ENCODE results near the gene HMX3. TPM values are rescaled to one million over a fixed set of nuclear protein-coding genes. Genes with fewer than 3 reads are reported as not detected.

The HMX3 gene
- total and polyA plus RNA-seq, 2 donors (not counting 3 experiments of a cell fraction or from before 2014, with no cell fraction given): not detected

DNA sequence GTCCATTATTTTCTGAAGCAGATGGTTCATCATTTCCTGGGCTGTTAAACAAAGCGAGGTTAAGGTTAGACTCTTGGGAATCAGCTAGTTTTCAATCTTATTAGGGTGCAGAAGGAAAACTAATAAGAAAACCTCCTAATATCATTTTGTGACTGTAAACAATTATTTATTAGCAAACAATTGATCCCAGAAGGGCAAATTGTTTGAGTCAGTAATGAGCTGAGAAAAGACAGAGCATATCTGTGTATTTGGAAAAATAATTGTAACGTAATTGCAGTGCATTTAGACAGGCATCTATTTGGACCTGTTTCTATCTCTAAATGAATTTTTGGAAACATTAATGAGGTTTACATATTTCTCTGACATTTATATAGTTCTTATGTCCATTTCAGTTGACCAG lies 28.5 kb downstream of the HMX3 start:
- no peak overlapping the region for H3K9ac ChIP-seq (replicated peaks; ENCODE audit: extremely low read depth, insufficient read depth, low read length)
- FAIRE-seq (no peak), DNase-seq (ENCODE audit: low read depth, low spot score) (no peak)
- no peak overlapping the region for H3K4me2 ChIP-seq (ENCODE audit: insufficient read depth, low read length)
- ChIA-PET POLR2A (no interaction called here), CTCF (interaction anchor here (1.2 kb wide), 1 partner anchor 9 kb away, joined by 3 read pairs; no protein-coding TSS in a partner anchor)
- H3K36me3 ChIP-seq (ENCODE audit: control insufficient read depth in 2 of 2, extremely low read depth in 1 of 2, insufficient read depth in 2 of 2, low read length in 2 of 2): peaks cover 17 to 34% of the 10 kb centered on the region in 2 experiments
- dilution Hi-C loops (cut with MboI; ENCODE audit: extremely low pct_ligation_motif_present, low sequenced_read_pairs): no loop called here
- intact Hi-C loops (cut with micrococcal nuclease): no loop called here
- H3K27ac ChIP-seq (ENCODE audit: insufficient read depth, low read depth, low read length): no peak overlapping the region
- H3K4me3 ChIP-seq (replicated peaks in 1 of 3; ENCODE audit: insufficient read depth in 1 of 3, low read depth in 1 of 3, low read length in 3 of 3): no peak overlapping the region
- no peaks in the 10 kb centered on the region for H3K9me1 ChIP-seq (replicated peaks; ENCODE audit: control insufficient read depth, extremely low read depth, insufficient read depth, low read length)
- no TSS peak for BruUV-seq (replicated peaks)
- H3K79me2 ChIP-seq (ENCODE audit: control insufficient read depth, insufficient read depth, low read length): peaks cover 75% of the 10 kb centered on the region
- H3K4me1 ChIP-seq (ENCODE audit: control insufficient read depth, extremely low read depth, insufficient read depth, low read length): peaks cover 8% of the 10 kb centered on the region
- no peaks in the 10 kb centered on the region for H3K9me3 ChIP-seq (replicated peaks; ENCODE audit: control insufficient read depth, insufficient read depth, low read length)
- H2AFZ ChIP-seq (ENCODE audit: low read depth, low read length): no peak overlapping the region
- no peaks in the 10 kb centered on the region for H4K20me1 ChIP-seq (replicated peaks; ENCODE audit: control insufficient read depth, extremely low read depth, insufficient read depth, low read length)
- no peaks in the 10 kb centered on the region for H3K27me3 ChIP-seq (ENCODE audit: control insufficient read depth in 2 of 2, insufficient read depth in 2 of 2, low read length in 2 of 2)
- TF ChIP-seq, protein P1, sequence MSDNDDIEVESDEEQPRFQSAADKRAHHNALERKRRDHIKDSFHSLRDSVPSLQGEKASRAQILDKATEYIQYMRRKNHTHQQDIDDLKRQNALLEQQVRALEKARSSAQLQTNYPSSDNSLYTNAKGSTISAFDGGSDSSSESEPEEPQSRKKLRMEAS (IDR thresholded peaks at IDR 0.05; ENCODE audit: insufficient read depth, insufficient read length): no peak
- TF ChIP-seq JUN (IDR thresholded peaks at IDR 0.05; ENCODE audit: borderline replicate concordance, insufficient read depth, insufficient read length, low read depth) (no peak), POLR2A (IDR thresholded peaks at IDR 0.05; ENCODE audit: low read depth, low read length) (no peak), GATA2 (IDR thresholded peaks at IDR 0.05; ENCODE audit: insufficient read depth, insufficient read length, low read depth, low read length) (no peak), FOS (IDR thresholded peaks at IDR 0.05; ENCODE audit: borderline replicate concordance, insufficient read depth, low read length) (no peak), MYC (IDR thresholded peaks at IDR 0.05; ENCODE audit: low read depth, low read length) (no peak), POLR2AphosphoS5 (IDR thresholded peaks at IDR 0.05; ENCODE audit: insufficient read depth, low read depth, low read length) (no peak), EZH2 (IDR thresholded peaks at IDR 0.05; ENCODE audit: borderline replicate concordance, low read depth, low read length, severe bottlenecking) (no peak)
- TF ChIP-seq, protein P2, sequence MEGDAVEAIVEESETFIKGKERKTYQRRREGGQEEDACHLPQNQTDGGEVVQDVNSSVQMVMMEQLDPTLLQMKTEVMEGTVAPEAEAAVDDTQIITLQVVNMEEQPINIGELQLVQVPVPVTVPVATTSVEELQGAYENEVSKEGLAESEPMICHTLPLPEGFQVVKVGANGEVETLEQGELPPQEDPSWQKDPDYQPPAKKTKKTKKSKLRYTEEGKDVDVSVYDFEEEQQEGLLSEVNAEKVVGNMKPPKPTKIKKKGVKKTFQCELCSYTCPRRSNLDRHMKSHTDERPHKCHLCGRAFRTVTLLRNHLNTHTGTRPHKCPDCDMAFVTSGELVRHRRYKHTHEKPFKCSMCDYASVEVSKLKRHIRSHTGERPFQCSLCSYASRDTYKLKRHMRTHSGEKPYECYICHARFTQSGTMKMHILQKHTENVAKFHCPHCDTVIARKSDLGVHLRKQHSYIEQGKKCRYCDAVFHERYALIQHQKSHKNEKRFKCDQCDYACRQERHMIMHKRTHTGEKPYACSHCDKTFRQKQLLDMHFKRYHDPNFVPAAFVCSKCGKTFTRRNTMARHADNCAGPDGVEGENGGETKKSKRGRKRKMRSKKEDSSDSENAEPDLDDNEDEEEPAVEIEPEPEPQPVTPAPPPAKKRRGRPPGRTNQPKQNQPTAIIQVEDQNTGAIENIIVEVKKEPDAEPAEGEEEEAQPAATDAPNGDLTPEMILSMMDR (IDR thresholded peaks at IDR 0.05; ENCODE audit: extremely low read depth in 1 of 2, insufficient read depth in 1 of 2, low read depth in 1 of 2, low read length in 2 of 2): no peak
